OCI-LY7 (cell line): ENCODE measurements around the gene ADPGK.

Experiments
- EZH2phosphoT487 ChIP-seq: fragments of 200-600 bp; sonication (generic); IDR thresholded peaks from 2 replicates; pipeline ENCODE4 v1.6.1; 2018; ENCODE audit warnings: low read depth, borderline replicate concordance, mild to moderate bottlenecking, mixed run types, antibody characterized with exemption, low read length, moderate library complexity, mixed read lengths
- TF ChIP-seq, protein P1 (sequence below): fragments of 200-600 bp; sonication (generic); conservative IDR thresholded peaks from 2 replicates; pipeline ENCODE4 v1.5.1; 2014; ENCODE audit warnings: mild to moderate bottlenecking, antibody characterized with exemption, low read length, moderate library complexity, mixed read lengths

DNA sequence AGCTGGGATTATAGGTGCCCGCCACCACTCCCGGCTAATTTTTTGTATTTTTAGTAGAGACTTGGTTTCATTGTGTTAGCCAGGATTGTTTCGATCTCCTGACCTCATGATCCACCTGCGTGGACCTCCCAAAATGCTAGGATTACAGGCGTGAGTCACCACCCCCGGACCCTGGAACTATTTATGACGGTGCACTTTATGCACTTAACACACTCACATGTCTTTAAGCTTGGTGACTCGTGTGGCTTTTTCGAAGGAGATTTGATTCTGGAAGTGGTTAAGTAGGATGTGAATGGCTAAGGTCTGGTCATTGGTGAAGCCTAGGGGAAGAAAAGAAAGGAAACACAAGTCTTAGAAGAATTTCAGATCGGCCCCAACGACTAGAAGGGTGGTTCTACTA lies 77.3 kb downstream of the ADPGK start:
- TF ChIP-seq, protein P1, sequence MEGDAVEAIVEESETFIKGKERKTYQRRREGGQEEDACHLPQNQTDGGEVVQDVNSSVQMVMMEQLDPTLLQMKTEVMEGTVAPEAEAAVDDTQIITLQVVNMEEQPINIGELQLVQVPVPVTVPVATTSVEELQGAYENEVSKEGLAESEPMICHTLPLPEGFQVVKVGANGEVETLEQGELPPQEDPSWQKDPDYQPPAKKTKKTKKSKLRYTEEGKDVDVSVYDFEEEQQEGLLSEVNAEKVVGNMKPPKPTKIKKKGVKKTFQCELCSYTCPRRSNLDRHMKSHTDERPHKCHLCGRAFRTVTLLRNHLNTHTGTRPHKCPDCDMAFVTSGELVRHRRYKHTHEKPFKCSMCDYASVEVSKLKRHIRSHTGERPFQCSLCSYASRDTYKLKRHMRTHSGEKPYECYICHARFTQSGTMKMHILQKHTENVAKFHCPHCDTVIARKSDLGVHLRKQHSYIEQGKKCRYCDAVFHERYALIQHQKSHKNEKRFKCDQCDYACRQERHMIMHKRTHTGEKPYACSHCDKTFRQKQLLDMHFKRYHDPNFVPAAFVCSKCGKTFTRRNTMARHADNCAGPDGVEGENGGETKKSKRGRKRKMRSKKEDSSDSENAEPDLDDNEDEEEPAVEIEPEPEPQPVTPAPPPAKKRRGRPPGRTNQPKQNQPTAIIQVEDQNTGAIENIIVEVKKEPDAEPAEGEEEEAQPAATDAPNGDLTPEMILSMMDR = no peak
- TF ChIP-seq EZH2phosphoT487 = no peak
